Sigmoid colon (tissue), 7 donors: Measurements from ENCODE around the gene ZFPM1. TPM values are rescaled to one million over a fixed set of nuclear protein-coding genes. Genes with fewer than 3 reads are reported as not detected.

ENCODE experiments used
- DNase-seq: peaks from one replicate; pipeline ENCODE4 v3.0.0-alpha.2; 2019
- H3K27ac ChIP-seq, 4 donors: fragments of 200-600 bp; sonication (generic); one replicate each; pipeline ENCODE4 v1.5.1; 2016 to 2019; ENCODE audit warnings: mild to moderate bottlenecking in 1 of 4
- H3K27me3 ChIP-seq, 3 donors: fragments of 200-600 bp; sonication (generic); one replicate each; pipeline ENCODE4 v1.5.1; 2019; ENCODE audit warnings: mild to moderate bottlenecking in 1 of 3
- H3K36me3 ChIP-seq, 4 donors: fragments of 200-600 bp; sonication (generic); one replicate each; pipeline ENCODE4 v1.5.1; 2016 to 2019
- H3K4me1 ChIP-seq, 4 donors: fragments of 200-600 bp; sonication (generic); one replicate each; pipeline ENCODE4 v1.5.1; 2017 to 2019
- H3K4me3 ChIP-seq, 4 donors: fragments of 200-600 bp; sonication (generic); one replicate each; pipeline ENCODE4 v1.5.1; 2017 to 2019; ENCODE audit warnings: mild to moderate bottlenecking in 2 of 4, moderate library complexity in 1 of 4
- H3K9me3 ChIP-seq, 4 donors: fragments of 200-600 bp in 3 of 4; sonication (generic) in 3 of 4; one replicate each; pipeline versions ENCODE4 v1.5.1 to v1.6.1; 2013 to 2019
- EP300 ChIP-seq, 4 donors: sonication (generic); formaldehyde crosslinking; IDR thresholded peaks; one replicate each; pipeline ENCODE4 v1.6.1; 2017; ENCODE audit warnings: antibody characterized with exemption in 4 of 4
- POLR2A ChIP-seq, 2 donors: fragments of 450-650 bp; IDR thresholded peaks; one replicate each; pipeline ENCODE4 v1.6.1; 2016; ENCODE audit warnings: antibody characterized with exemption in 2 of 2, mild to moderate bottlenecking in 2 of 2, moderate library complexity in 2 of 2
- POLR2AphosphoS5 ChIP-seq, 4 donors: sonication (generic); formaldehyde crosslinking; IDR thresholded peaks; one replicate each; pipeline ENCODE4 v1.6.1; 2017; ENCODE audit warnings: antibody characterized with exemption in 4 of 4
- WGBS, 2 donors: extraction: QIAGEN DNeasy Blood & Tissue Kit; methylation state at CpG; one replicate each; pipeline ENCODE4 v1.1.7; 2013; 5-methylcytosine and 5-hydroxymethylcytosine counted together
- intact Hi-C: fragments of 100-400 bp; cut with DNase I; formaldehyde crosslinking; loops from one replicate; pipeline ENCODE4 v1.15.1; 2023
- polyA plus RNA-seq, 3 donors: library from polyadenylated mRNA; stranded (reverse); fragments of 200-250 nt; gene quantifications; one replicate each; pipeline ENCODE4 v1.2.3, GENCODE V29; 2013
- total RNA-seq, 4 donors: library from RNA; depleted of rRNA; stranded (reverse); fragments of >200 nt; gene quantifications; one replicate each; pipeline ENCODE4 v1.1.0, GENCODE V29; 2016
- TF ChIP-seq, protein P1 (sequence below), 4 experiments: fragments of 450-650 bp in 3 of 4; fragments of 200-600 bp in 1 of 4; IDR thresholded peaks; one replicate each; pipeline ENCODE4 v1.5.1; 2016 to 2019; ENCODE audit warnings: antibody characterized with exemption in 4 of 4, mild to moderate bottlenecking in 3 of 4, moderate library complexity in 2 of 4
- donor health status: healthy with polysubstance abuse.
- donor health status: Bipolar disorder and iron deficiency.
- donor health status: healthy.

ZFPM1 gene
- total and polyA plus RNA-seq, 7 donors: 0.27 to 3.7 (median 0.66) TPM

- Histone ChIP-seq H3K4me1 (peaks cover 0 to 38% (median 35%) of the 10 kb centered on the region in 4 donors), H3K9me3 (no peaks in the 10 kb centered on the region), H3K36me3 (no peaks in the 10 kb centered on the region), H3K4me3 (peak overlapping the region; percentile 27 to 59 (median 55)), H3K27me3 (peaks cover 26 to 65% (median 56%) of the 10 kb centered on the region in 3 donors), H3K27ac (peak overlapping the region; percentile 11 to 34 (median 22))
- DNase-seq: no peak
- WGBS, 2 donors: 0 to 1% methylated on average over 68 of the region's 68 CpGs
- TF ChIP-seq, protein P1, sequence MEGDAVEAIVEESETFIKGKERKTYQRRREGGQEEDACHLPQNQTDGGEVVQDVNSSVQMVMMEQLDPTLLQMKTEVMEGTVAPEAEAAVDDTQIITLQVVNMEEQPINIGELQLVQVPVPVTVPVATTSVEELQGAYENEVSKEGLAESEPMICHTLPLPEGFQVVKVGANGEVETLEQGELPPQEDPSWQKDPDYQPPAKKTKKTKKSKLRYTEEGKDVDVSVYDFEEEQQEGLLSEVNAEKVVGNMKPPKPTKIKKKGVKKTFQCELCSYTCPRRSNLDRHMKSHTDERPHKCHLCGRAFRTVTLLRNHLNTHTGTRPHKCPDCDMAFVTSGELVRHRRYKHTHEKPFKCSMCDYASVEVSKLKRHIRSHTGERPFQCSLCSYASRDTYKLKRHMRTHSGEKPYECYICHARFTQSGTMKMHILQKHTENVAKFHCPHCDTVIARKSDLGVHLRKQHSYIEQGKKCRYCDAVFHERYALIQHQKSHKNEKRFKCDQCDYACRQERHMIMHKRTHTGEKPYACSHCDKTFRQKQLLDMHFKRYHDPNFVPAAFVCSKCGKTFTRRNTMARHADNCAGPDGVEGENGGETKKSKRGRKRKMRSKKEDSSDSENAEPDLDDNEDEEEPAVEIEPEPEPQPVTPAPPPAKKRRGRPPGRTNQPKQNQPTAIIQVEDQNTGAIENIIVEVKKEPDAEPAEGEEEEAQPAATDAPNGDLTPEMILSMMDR (IDR thresholded peaks at IDR 0.05): no peak
- TF ChIP-seq EP300 (IDR thresholded peaks at IDR 0.05): no peak
- no peak for TF ChIP-seq POLR2AphosphoS5 (IDR thresholded peaks at IDR 0.05)
- no peak for TF ChIP-seq POLR2A (IDR thresholded peaks at IDR 0.05)
- intact Hi-C loops: loop anchor here (10.0 kb wide), 1 partner anchor 501 kb away; the partner anchor contains the start of gene BANP
Observed at GRCh38 chr16:88455610-88456355, 2.7 kb downstream of the ZFPM1 start.

DNA sequence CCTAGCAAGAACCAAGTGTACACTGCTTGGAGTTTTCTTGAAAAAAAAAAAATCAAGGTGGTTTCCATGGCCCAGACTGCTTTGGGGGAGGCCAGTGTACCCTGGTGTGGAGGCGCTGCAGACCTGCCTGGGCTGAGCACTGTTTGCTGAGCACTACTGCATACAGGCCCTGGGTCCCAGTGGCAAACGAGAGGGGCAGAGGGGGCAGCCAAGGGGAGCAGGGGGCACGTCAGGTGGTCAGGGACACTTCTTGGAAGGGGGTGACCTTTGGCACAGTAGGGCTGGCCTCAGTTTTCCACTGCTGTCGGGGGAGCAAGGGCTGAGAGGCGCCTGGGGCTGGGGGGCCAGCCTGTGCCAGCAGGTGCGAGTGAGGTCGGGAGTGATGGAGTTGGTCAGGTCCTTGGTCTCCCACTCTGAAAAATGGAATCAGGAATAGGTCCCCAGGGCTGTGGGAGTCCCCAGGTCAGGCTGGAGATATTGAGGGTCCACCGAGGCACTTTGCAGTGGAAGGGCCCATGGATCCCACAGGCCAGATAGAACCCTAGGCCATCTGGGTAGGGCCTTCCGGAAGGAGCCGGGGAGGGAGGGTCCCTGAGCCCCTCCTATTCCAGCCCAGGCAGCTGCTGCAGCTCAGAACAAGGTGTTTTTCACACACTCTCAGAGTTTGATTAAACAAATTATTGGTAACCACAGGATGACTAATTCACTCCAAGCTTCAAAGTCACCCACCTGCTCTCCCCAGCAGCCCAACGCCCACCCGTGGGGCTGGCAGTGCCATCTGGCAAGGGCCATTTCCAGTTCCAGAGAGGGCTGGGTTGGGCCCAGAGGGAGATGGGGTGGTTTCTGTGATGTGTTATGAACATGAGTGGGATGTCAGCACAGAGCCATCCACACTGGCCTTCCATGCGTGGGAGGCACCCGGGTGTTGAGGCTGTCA, 3.5 kb downstream of the ZFPM1 start:
- 67 to 75% methylated on average over 14 of the region's 14 CpGs for WGBS, 2 donors
- H3K27me3 ChIP-seq: peaks cover 29 to 70% (median 56%) of the 10 kb centered on the region in 3 donors
- peak overlapping the region in 3 of 4 donors; percentile 52 to 59 (median 58) for H3K4me3 ChIP-seq
- H3K36me3 ChIP-seq: no peaks in the 10 kb centered on the region
- H3K9me3 ChIP-seq: no peaks in the 10 kb centered on the region
- peaks cover 0 to 38% (median 35%) of the 10 kb centered on the region in 4 donors for H3K4me1 ChIP-seq
- DNase-seq: no peak
- intact Hi-C loops: loop anchor here (10.0 kb wide), 1 partner anchor 502 kb away; the partner anchor contains the start of gene BANP
- TF ChIP-seq, protein P1 (IDR thresholded peaks at IDR 0.05): no peak
- TF ChIP-seq POLR2A (IDR thresholded peaks at IDR 0.05): no peak
- no peak for TF ChIP-seq POLR2AphosphoS5 (IDR thresholded peaks at IDR 0.05)
- no peak for TF ChIP-seq EP300 (IDR thresholded peaks at IDR 0.05)
- no peak overlapping the region for H3K27ac ChIP-seq

- H3K27ac ChIP-seq: no peak overlapping the region
- no peak for DNase-seq
- H3K4me3 ChIP-seq: no peak overlapping the region
- no peaks in the 10 kb centered on the region for H3K9me3 ChIP-seq
- H3K4me1 ChIP-seq: peaks cover 0 to 30% (median 29%) of the 10 kb centered on the region in 4 donors
- 87 to 89% methylated on average over 20 of the region's 20 CpGs for WGBS, 2 donors
- TF ChIP-seq EP300 (IDR thresholded peaks at IDR 0.05) (no peak), POLR2A (IDR thresholded peaks at IDR 0.05) (no peak), POLR2AphosphoS5 (IDR thresholded peaks at IDR 0.05) (no peak)
- TF ChIP-seq, protein P1 (IDR thresholded peaks at IDR 0.05): no peak
- H3K36me3 ChIP-seq: no peaks in the 10 kb centered on the region
- peaks cover 30 to 79% (median 56%) of the 10 kb centered on the region in 3 donors for H3K27me3 ChIP-seq
- intact Hi-C loops: loop anchor here (10.0 kb wide), 1 partner anchor 503 kb away; the partner anchor contains the start of gene BANP
Observed at GRCh38 chr16:88458039-88458772, 5.1 kb downstream of the ZFPM1 start.

DNA sequence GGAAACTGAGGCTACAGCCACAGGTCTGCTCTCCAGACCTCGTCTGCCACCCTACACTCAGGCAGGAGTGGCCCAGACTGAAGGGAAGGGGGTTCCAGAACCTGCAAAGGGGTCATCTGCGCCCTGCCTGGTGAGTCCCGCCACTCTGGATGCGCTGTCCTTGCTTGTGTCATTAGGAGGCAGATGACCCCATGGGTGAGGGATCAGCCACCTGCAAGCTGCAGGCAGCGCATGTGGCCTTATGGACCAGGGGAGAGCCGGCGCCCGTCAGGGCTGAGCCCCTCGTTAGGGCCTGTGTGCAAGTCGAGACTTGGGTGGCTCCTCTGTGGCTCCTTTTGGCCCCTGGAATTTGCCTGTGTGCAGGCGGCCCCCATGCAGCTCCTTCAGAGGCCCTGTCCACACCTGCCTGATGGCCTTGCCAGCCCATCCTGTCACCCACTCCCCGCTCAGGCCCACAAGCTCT, 5.7 kb downstream of the ZFPM1 start:
- Histone ChIP-seq H3K9me3 (no peaks in the 10 kb centered on the region), H3K4me3 (no peak overlapping the region), H3K27me3 (peaks cover 28 to 77% (median 54%) of the 10 kb centered on the region in 3 donors), H3K4me1 (peaks cover 0 to 27% (median 26%) of the 10 kb centered on the region in 4 donors), H3K27ac (no peak overlapping the region), H3K36me3 (no peaks in the 10 kb centered on the region)
- no peak for TF ChIP-seq POLR2A (IDR thresholded peaks at IDR 0.05)
- TF ChIP-seq EP300 (IDR thresholded peaks at IDR 0.05): no peak
- TF ChIP-seq POLR2AphosphoS5 (IDR thresholded peaks at IDR 0.05): no peak
- TF ChIP-seq, protein P1 (IDR thresholded peaks at IDR 0.05): no peak
- no peak for DNase-seq
- intact Hi-C loops: loop anchor here (10.0 kb wide), 1 partner anchor 504 kb away; the partner anchor contains the start of gene BANP
- 93 to 94% methylated on average over 12 of the region's 12 CpGs for WGBS, 2 donors
